ENCODE results near the gene GLYAT. TPM values are rescaled to one million over a fixed set of nuclear protein-coding genes. Genes with fewer than 3 reads are reported as not detected.

GLYAT gene
- not detected in 2 replicates for total RNA-seq
- 0.10 TPM for polyA plus RNA-seq (2012)

- no peak for DNase-seq (ENCODE audit: low read depth)
Observed at GRCh38 chr11:58731819-58732218, at the start of gene GLYAT. TSS of gene GLYAT (minus strand) at chr11:58731943. CDS start at chr11:58724496, 7,447 bp downstream.

GRCh38 chr11:58781345-58781744 lies 49.6 kb upstream of the GLYAT start:
- no peak for DNase-seq (ENCODE audit: low read depth)

GRCh38 chr11:58780578-58780977 lies 48.8 kb upstream of the GLYAT start:
- no peak for DNase-seq (ENCODE audit: low read depth)

GRCh38 chr11:58776891-58777710 lies 45.4 kb upstream of the GLYAT start:
- no peak for DNase-seq (ENCODE audit: low read depth)

- DNase-seq (ENCODE audit: low read depth) = no peak
Observed at GRCh38 chr11:58775066-58775708, 43.4 kb upstream of the GLYAT start.

- no peak for DNase-seq (ENCODE audit: low read depth)
Observed at GRCh38 chr11:58774164-58774593, 42.4 kb upstream of the GLYAT start.

- no peak for DNase-seq (ENCODE audit: low read depth)
Observed at GRCh38 chr11:58773337-58773736, 41.6 kb upstream of the GLYAT start.

- DNase-seq (ENCODE audit: low read depth) = no peak
Observed at GRCh38 chr11:58772329-58773285, 40.9 kb upstream of the GLYAT start.

- DNase-seq (ENCODE audit: low read depth) = no peak
Observed at GRCh38 chr11:58771458-58771855, 39.7 kb upstream of the GLYAT start.

GRCh38 chr11:58770627-58771457 lies 39.1 kb upstream of the GLYAT start:
- peak; percentile 8 for DNase-seq (ENCODE audit: low read depth)

- DNase-seq (ENCODE audit: low read depth) = no peak
Observed at GRCh38 chr11:58770166-58770565, 38.4 kb upstream of the GLYAT start.

- DNase-seq (ENCODE audit: low read depth) = no peak
Observed at GRCh38 chr11:58769308-58769707, 37.6 kb upstream of the GLYAT start.

- no peak for DNase-seq (ENCODE audit: low read depth)
Observed at GRCh38 chr11:58768137-58768536, 36.4 kb upstream of the GLYAT start.

- DNase-seq (ENCODE audit: low read depth) = no peak
Observed at GRCh38 chr11:58765078-58765477, 33.3 kb upstream of the GLYAT start.

GRCh38 chr11:58763120-58763490 lies 31.4 kb upstream of the GLYAT start:
- DNase-seq (ENCODE audit: low read depth) = no peak

- DNase-seq (ENCODE audit: low read depth) = no peak
Observed at GRCh38 chr11:58762284-58763119, 30.8 kb upstream of the GLYAT start.

GRCh38 chr11:58757439-58757838 lies 25.7 kb upstream of the GLYAT start:
- DNase-seq (ENCODE audit: low read depth) = no peak

GRCh38 chr11:58745705-58746364 lies 14.1 kb upstream of the GLYAT start:
- DNase-seq (ENCODE audit: low read depth) = no peak
